Hepatocyte (in vitro differentiated cells): Measurements from ENCODE around the gene TXNDC5.

ENCODE experiments used
- EZH2 ChIP-seq: fragments of 200-600 bp; sonication (generic); IDR thresholded peaks from 2 replicates; pipeline ENCODE4 v1.6.1; 2016; ENCODE audit warnings: antibody characterized with exemption, mild to moderate bottlenecking, borderline replicate concordance
- EZH2phosphoT487 ChIP-seq: fragments of 200-600 bp; sonication (generic); IDR thresholded peaks from one replicate; pipeline ENCODE4 v1.6.1; 2018; ENCODE audit warnings: antibody characterized with exemption, mild to moderate bottlenecking, low read depth, moderate library complexity; ENCODE audit not compliant: unreplicated experiment, severe bottlenecking
- TF ChIP-seq, protein P1 (sequence below): fragments of 200-600 bp; sonication (generic); IDR thresholded peaks from 2 replicates; pipeline ENCODE4 v1.5.1; 2016; ENCODE audit warnings: antibody characterized with exemption, mild to moderate bottlenecking; ENCODE audit not compliant: poor library complexity

DNA sequence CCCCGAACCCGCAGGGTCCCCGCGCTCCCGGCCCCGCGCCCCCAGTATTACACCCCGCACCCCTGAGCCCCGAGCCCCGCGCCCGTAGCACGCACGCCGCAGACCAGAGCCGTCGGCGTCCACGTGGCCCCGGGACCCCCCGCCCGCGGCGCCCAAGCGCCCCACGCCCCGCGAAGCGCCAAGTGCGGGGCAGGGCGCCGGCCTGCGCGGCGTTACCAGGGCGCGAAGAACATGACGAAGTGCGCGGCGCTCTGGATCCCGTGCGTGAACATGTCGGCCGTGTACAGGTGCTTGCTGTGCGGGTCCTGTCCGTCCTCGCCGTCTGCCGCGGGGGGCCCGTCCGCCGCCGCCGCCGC, 312 bp downstream of the TXNDC5 start:
- TF ChIP-seq, protein P1, sequence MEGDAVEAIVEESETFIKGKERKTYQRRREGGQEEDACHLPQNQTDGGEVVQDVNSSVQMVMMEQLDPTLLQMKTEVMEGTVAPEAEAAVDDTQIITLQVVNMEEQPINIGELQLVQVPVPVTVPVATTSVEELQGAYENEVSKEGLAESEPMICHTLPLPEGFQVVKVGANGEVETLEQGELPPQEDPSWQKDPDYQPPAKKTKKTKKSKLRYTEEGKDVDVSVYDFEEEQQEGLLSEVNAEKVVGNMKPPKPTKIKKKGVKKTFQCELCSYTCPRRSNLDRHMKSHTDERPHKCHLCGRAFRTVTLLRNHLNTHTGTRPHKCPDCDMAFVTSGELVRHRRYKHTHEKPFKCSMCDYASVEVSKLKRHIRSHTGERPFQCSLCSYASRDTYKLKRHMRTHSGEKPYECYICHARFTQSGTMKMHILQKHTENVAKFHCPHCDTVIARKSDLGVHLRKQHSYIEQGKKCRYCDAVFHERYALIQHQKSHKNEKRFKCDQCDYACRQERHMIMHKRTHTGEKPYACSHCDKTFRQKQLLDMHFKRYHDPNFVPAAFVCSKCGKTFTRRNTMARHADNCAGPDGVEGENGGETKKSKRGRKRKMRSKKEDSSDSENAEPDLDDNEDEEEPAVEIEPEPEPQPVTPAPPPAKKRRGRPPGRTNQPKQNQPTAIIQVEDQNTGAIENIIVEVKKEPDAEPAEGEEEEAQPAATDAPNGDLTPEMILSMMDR: no peak
- TF ChIP-seq EZH2phosphoT487: no peak
- no peak for TF ChIP-seq EZH2
